HL-60 (cell line): ENCODE results near the gene CIC.

Experiments
- DNase-seq, 2 experiments: peaks; one replicate each; pipeline ENCODE4 v3.0.0-alpha.2; 2010 to 2020; ENCODE audit warnings: low read depth in 1 of 2, low spot score in 1 of 2
- H3K27ac ChIP-seq: fragments of 250-450 bp; sonication (Bioruptor Pico); replicated peaks from 2 replicates; pipeline ENCODE4 v1.5.1; 2020; ENCODE audit warnings: mild to moderate bottlenecking, moderate library complexity
- H3K27me3 ChIP-seq: fragments of 250-450 bp; sonication (Bioruptor Pico); 2 replicates; pipeline ENCODE4 v1.5.1; 2021; ENCODE audit warnings: mild to moderate bottlenecking, moderate library complexity; ENCODE audit not compliant: insufficient read depth, poor library complexity, severe bottlenecking
- H3K4me3 ChIP-seq: replicated peaks from 2 replicates; pipeline ENCODE4 v1.5.1; 2011; ENCODE audit warnings: mild to moderate bottlenecking, control low read depth, low read length; ENCODE audit not compliant: insufficient read depth
- CTCF ChIP-seq: IDR thresholded peaks from one replicate; pipeline ENCODE4 v1.5.1; 2011; ENCODE audit warnings: low read length, control low read depth, inconsistent platforms; ENCODE audit not compliant: insufficient read depth
- GABPA ChIP-seq: IDR thresholded peaks from 2 replicates; pipeline ENCODE4 v1.6.1; 2012; ENCODE audit warnings: low read depth
- POLR2AphosphoS5 ChIP-seq: IDR thresholded peaks from 2 replicates; pipeline ENCODE4 v1.6.1; 2012; ENCODE audit warnings: low read depth
- REST ChIP-seq: IDR thresholded peaks from 2 replicates; pipeline ENCODE4 v1.6.1; 2012; ENCODE audit warnings: low read depth; ENCODE audit not compliant: insufficient replicate concordance
- SPI1 ChIP-seq: IDR thresholded peaks from 2 replicates; pipeline ENCODE4 v1.6.1; 2012; ENCODE audit warnings: low read depth, mild to moderate bottlenecking, borderline replicate concordance

CIC gene

GRCh38 chr19:42253245-42254088 is 15.6 kb upstream of the CIC start:
- peak; percentile 46 for TF ChIP-seq POLR2AphosphoS5
- TF ChIP-seq CTCF = no peak
- TF ChIP-seq SPI1 = peak; percentile 88
- peaks cover 7% of the 10 kb centered on the region for H3K27me3 ChIP-seq

GRCh38 chr19:42254089-42254849 is 14.8 kb upstream of the CIC start:
- H3K27ac ChIP-seq = peak overlapping the region; percentile 94
- peak overlapping the region; percentile 92 for H3K4me3 ChIP-seq
- DNase-seq = peak; percentile 67 to 80
- TF ChIP-seq POLR2AphosphoS5 (peak; percentile 9), REST (no peak), SPI1 (no peak), CTCF (no peak), GABPA (no peak)
- peaks cover 7% of the 10 kb centered on the region for H3K27me3 ChIP-seq

More at GRCh38 chr19:42253245-42254088, 15.6 kb upstream of the CIC start:
- Histone ChIP-seq H3K4me3 (peak overlapping the region; percentile 92), H3K27ac (peak overlapping the region; percentile 94)
- DNase-seq = peak; percentile 65 to 86

GRCh38 chr19:42254850-42255765 is 13.9 kb upstream of the CIC start, which contains the start of gene ERF:
ERF (minus strand) TSS chr19:42255128; CDS start chr19:42254999, 129 bp downstream.
- TF ChIP-seq POLR2AphosphoS5 (no peak; the same call in 1 of the 2 replicates), GABPA (no peak), REST (no peak), CTCF (no peak), SPI1 (no peak)
- Histone ChIP-seq H3K4me3 (peak within 1 kb of the TSS; percentile 92), H3K27ac (peak within 1 kb of the TSS; percentile 94), H3K27me3 (peaks cover 7% of the 10 kb centered on the region)
- peak; percentile 78 to 87 for DNase-seq
